C4-2B (cell line): Measurements from ENCODE around the gene LIMS1.

Experiments used
- CTCF ChIP-seq: fragments of 450-650 bp; conservative IDR thresholded peaks from 2 replicates; pipeline ENCODE4 v1.5.1; 2017; ENCODE audit warnings: mild to moderate bottlenecking
- ZFX ChIP-seq: fragments of 450-650 bp; IDR thresholded peaks from 2 replicates; pipeline ENCODE4 v1.6.1; 2017

- TF ChIP-seq CTCF (no peak), ZFX (no peak)
Measured at GRCh38 chr2:108621087-108621559, 86.9 kb downstream of the LIMS1 start.
